Immature natural killer cell (primary cell): ENCODE data around the gene KRT4. TPM values are rescaled to one million over a fixed set of nuclear protein-coding genes. Genes with fewer than 3 reads are reported as not detected.

ENCODE experiments used
- DNase-seq, 3 donors: peaks; one replicate each; pipeline ENCODE4 v3.0.0; 2022; ENCODE audit warnings: mixed read lengths in 1 of 3
- H3K27ac Mint-ChIP-seq, 6 donors: one replicate each; pipeline ENCODE4 v1.8.0; 2020; ENCODE audit warnings: mixed read lengths in 6 of 6, mild to moderate bottlenecking in 5 of 6, inconsistent platforms in 4 of 6, moderate library complexity in 3 of 6
- H3K27me3 Mint-ChIP-seq, 3 donors: one replicate each; pipeline ENCODE4 v1.8.0; 2020 to 2021; ENCODE audit warnings: low read depth in 3 of 3, mild to moderate bottlenecking in 3 of 3, mixed read lengths in 3 of 3, moderate library complexity in 3 of 3, inconsistent platforms in 1 of 3
- H3K36me3 Mint-ChIP-seq, 3 donors: one replicate each; pipeline ENCODE4 v1.8.0; 2020; ENCODE audit warnings: mixed read lengths in 3 of 3, inconsistent platforms in 2 of 3, mild to moderate bottlenecking in 2 of 3
- H3K4me1 Mint-ChIP-seq, 2 donors: one replicate each; pipeline ENCODE4 v1.8.0; 2020; ENCODE audit warnings: inconsistent platforms in 2 of 2, mild to moderate bottlenecking in 2 of 2, mixed read lengths in 2 of 2, moderate library complexity in 1 of 2
- H3K4me3 Mint-ChIP-seq, 5 donors: one replicate each; pipeline ENCODE4 v1.8.0; 2020; ENCODE audit warnings: mild to moderate bottlenecking in 5 of 5, mixed read lengths in 5 of 5, inconsistent platforms in 3 of 5, moderate library complexity in 3 of 5
- H3K9me3 Mint-ChIP-seq, 6 donors: one replicate each; pipeline ENCODE4 v1.8.0; 2020; ENCODE audit warnings: mild to moderate bottlenecking in 6 of 6, mixed read lengths in 6 of 6, inconsistent platforms in 4 of 6, moderate library complexity in 3 of 6
- polyA plus RNA-seq, 3 donors: library from polyadenylated mRNA; unstranded; fragments of 300-500 nt; fragmentation: Illumina TruSeq; gene quantifications; one replicate each; pipeline ENCODE4 v1.2.3, GENCODE V29; 2021

The KRT4 gene
- polyA plus RNA-seq, 3 donors from 2014 or later, result not detected

- H3K36me3 Mint-ChIP-seq, result no peaks in the 10 kb centered on the region
- H3K4me1 Mint-ChIP-seq, result no peaks in the 10 kb centered on the region
- peaks cover 3 to 13% (median 6%) of the 10 kb centered on the region in 3 donors for H3K27me3 Mint-ChIP-seq
- no peak overlapping the region for H3K4me3 Mint-ChIP-seq
- DNase-seq, result no peak
- peaks cover 8 to 31% (median 18%) of the 10 kb centered on the region in 6 donors for H3K9me3 Mint-ChIP-seq
- H3K27ac Mint-ChIP-seq, result no peak overlapping the region
Observed at GRCh38 chr12:52757449-52758176, 56.3 kb downstream of the KRT4 start.

Other genes starting within 250 kb of the KRT4 start
- gene KRT74, start 240.3 kb downstream of the KRT4 start, polyA plus RNA-seq, result not detected
- under 1 TPM in 2 of 3 donors, not detected in 1; 0.34 to 0.93 TPM for gene KRT72, start 212.7 kb downstream of the KRT4 start, polyA plus RNA-seq
- gene KRT73, start 195.6 kb downstream of the KRT4 start, polyA plus RNA-seq, result 1 to 10 TPM in 1 of 3 donors, under 1 TPM in 1, not detected in 1; 0.82 to 3.3 TPM
- 1 to 10 TPM in 1 of 3 donors, under 1 TPM in 2; 0.51 to 1.3 (median 0.61) TPM for gene KRT2, start 161.9 kb downstream of the KRT4 start, polyA plus RNA-seq
- gene KRT1, start 133.7 kb downstream of the KRT4 start, polyA plus RNA-seq, result not detected
- not detected for gene KRT77, start 110.6 kb downstream of the KRT4 start, polyA plus RNA-seq
- not detected for gene KRT76, start 36.8 kb downstream of the KRT4 start, polyA plus RNA-seq
- not detected for gene KRT3, start 18.0 kb downstream of the KRT4 start, polyA plus RNA-seq
- gene KRT79, start 20.2 kb upstream of the KRT4 start, polyA plus RNA-seq, result not detected
- under 1 TPM in 1 of 3 donors, not detected in 2; 0.28 TPM for gene KRT78, start 34.9 kb upstream of the KRT4 start, polyA plus RNA-seq
- not detected for gene KRT8, start 91.0 kb upstream of the KRT4 start, polyA plus RNA-seq
- gene KRT18, start 135.0 kb upstream of the KRT4 start, polyA plus RNA-seq, result under 1 TPM in 1 of 3 donors, not detected in 2; 0.60 TPM
- 10 to 100 TPM; 57.2 to 83.4 (median 69.2) TPM for gene EIF4B, start 192.3 kb upstream of the KRT4 start, polyA plus RNA-seq
- gene TNS2, start 235.9 kb upstream of the KRT4 start, polyA plus RNA-seq, result not detected